Measurements from ENCODE around the gene TCF21.

Gene TCF21

GRCh38 chr6:133939778-133940667 is 51.1 kb downstream of the TCF21 start:
- H3K27ac Mint-ChIP-seq: no peak overlapping the region
- peaks cover 5% of the 10 kb centered on the region for H3K9me3 Mint-ChIP-seq
- peaks cover 1% of the 10 kb centered on the region for H3K36me3 Mint-ChIP-seq
- H3K4me1 Mint-ChIP-seq: no peaks in the 10 kb centered on the region
- no peak overlapping the region for H3K4me3 Mint-ChIP-seq
- peaks cover 16% of the 10 kb centered on the region for H3K27me3 Mint-ChIP-seq

Data from activated naive CD4-positive, alpha-beta T cell treated with anti-CD3 and anti-CD28 coated beads, Interleukin-2, amount 50 U/mL, for 24 hours (primary cell).